NT2/D1 (cell line): Measurements from ENCODE around the gene ANKRD18B.
"Not testable (repeated sequence)": the region's sequence is repeated elsewhere in the genome, so short reads cannot be mapped to it uniquely, and the experiment has no call there.

Source experiments
- DNase-seq: peaks from one replicate; pipeline ENCODE4 v3.0.0-alpha.2; 2011; ENCODE audit warnings: low read depth, low spot score
- H3K27me3 ChIP-seq: 2 replicates; pipeline ENCODE4 v1.6.0; 2011; ENCODE audit warnings: mild to moderate bottlenecking; ENCODE audit not compliant: insufficient read length, insufficient read depth
- H3K36me3 ChIP-seq: 2 replicates; pipeline ENCODE4 v1.6.1; 2011; ENCODE audit warnings: mild to moderate bottlenecking, low read length, mixed read lengths; ENCODE audit not compliant: insufficient read depth, insufficient read length
- H3K4me1 ChIP-seq: 2 replicates; pipeline ENCODE4 v1.5.1; 2011; ENCODE audit not compliant: insufficient read depth, insufficient read length
- H3K4me3 ChIP-seq: 2 replicates; pipeline ENCODE4 v1.5.1; 2011; ENCODE audit warnings: low read depth; ENCODE audit not compliant: insufficient read length
- H3K9ac ChIP-seq: 2 replicates; pipeline ENCODE4 v1.6.0; 2011; ENCODE audit warnings: low read depth; ENCODE audit not compliant: insufficient read length
- H3K9me3 ChIP-seq: 2 replicates; pipeline ENCODE4 v1.5.1; 2011; ENCODE audit warnings: mild to moderate bottlenecking, low read length; ENCODE audit not compliant: insufficient read depth
- SUZ12 ChIP-seq: IDR thresholded peaks from 2 replicates; pipeline ENCODE4 v1.6.1; 2011; ENCODE audit not compliant: insufficient read length, insufficient read depth; ENCODE audit errors: extremely low read depth
- YY1 ChIP-seq: IDR thresholded peaks from 2 replicates; pipeline ENCODE4 v1.6.1; 2011; ENCODE audit not compliant: insufficient read length, insufficient read depth
- ZNF274 ChIP-seq: IDR thresholded peaks from 2 replicates; pipeline ENCODE4 v1.6.1; 2011; ENCODE audit warnings: mild to moderate bottlenecking, low read depth, low read length

Gene ANKRD18B

GRCh38 chr9:33524306-33524947 is 376 bp downstream of the ANKRD18B start:
- Histone ChIP-seq H3K36me3 (no peaks in the 10 kb centered on the region), H3K4me1 (no peaks in the 10 kb centered on the region), H3K9ac (peak overlapping the region; percentile 93), H3K27me3 (no peaks in the 10 kb centered on the region), H3K9me3 (no peaks in the 10 kb centered on the region), H3K4me3 (peak overlapping the region; percentile 70)
- no peak for TF ChIP-seq YY1
- no peak for TF ChIP-seq SUZ12
- no peak for TF ChIP-seq ZNF274
- peak; percentile 8 for DNase-seq

- DNase-seq, H3K9me3 ChIP-seq, H3K9ac ChIP-seq, H3K27me3 ChIP-seq, H3K4me3 ChIP-seq, H3K4me1 ChIP-seq, H3K36me3 ChIP-seq: not testable (repeated sequence)
These were observed 4.0 kb downstream of the ANKRD18B start for GRCh38 chr9:33528069-33528468.

- not testable (repeated sequence) for H3K4me3 ChIP-seq, H3K27me3 ChIP-seq, H3K36me3 ChIP-seq, H3K4me1 ChIP-seq, H3K9me3 ChIP-seq, H3K9ac ChIP-seq, DNase-seq
These were observed 9.9 kb downstream of the ANKRD18B start for GRCh38 chr9:33533958-33534357.

- DNase-seq, result no peak
- H3K4me3 ChIP-seq, result no peak overlapping the region
- no peaks in the 10 kb centered on the region for H3K4me1 ChIP-seq
- no peaks in the 10 kb centered on the region for H3K36me3 ChIP-seq
- no peaks in the 10 kb centered on the region for H3K27me3 ChIP-seq
- no peak overlapping the region for H3K9ac ChIP-seq
- H3K9me3 ChIP-seq, result no peaks in the 10 kb centered on the region
- no peak for TF ChIP-seq SUZ12
- no peak for TF ChIP-seq YY1
- TF ChIP-seq ZNF274, result no peak
These were observed 11.5 kb downstream of the ANKRD18B start for GRCh38 chr9:33535541-33535940.

GRCh38 chr9:33543463-33543862 is 19.4 kb downstream of the ANKRD18B start:
- DNase-seq, H3K4me1 ChIP-seq, H3K36me3 ChIP-seq, H3K27me3 ChIP-seq, H3K4me3 ChIP-seq, H3K9ac ChIP-seq, H3K9me3 ChIP-seq: not testable (repeated sequence)

- DNase-seq, H3K9ac ChIP-seq, H3K36me3 ChIP-seq, H3K9me3 ChIP-seq, H3K27me3 ChIP-seq, H3K4me3 ChIP-seq, H3K4me1 ChIP-seq: not testable (repeated sequence)
These were observed 21.7 kb downstream of the ANKRD18B start for GRCh38 chr9:33545715-33546114.

GRCh38 chr9:33548816-33549215 is 24.8 kb downstream of the ANKRD18B start:
- not testable (repeated sequence) for H3K4me3 ChIP-seq, H3K9me3 ChIP-seq, H3K9ac ChIP-seq, H3K27me3 ChIP-seq, H3K36me3 ChIP-seq, H3K4me1 ChIP-seq, DNase-seq

- not testable (repeated sequence) for H3K36me3 ChIP-seq, H3K4me1 ChIP-seq, H3K4me3 ChIP-seq, H3K9me3 ChIP-seq, DNase-seq, H3K9ac ChIP-seq, H3K27me3 ChIP-seq
These were observed 25.4 kb downstream of the ANKRD18B start for GRCh38 chr9:33549418-33549817.

- H3K27me3 ChIP-seq, H3K9ac ChIP-seq, DNase-seq, H3K4me3 ChIP-seq, H3K4me1 ChIP-seq, H3K9me3 ChIP-seq, H3K36me3 ChIP-seq: not testable (repeated sequence)
These were observed 27.1 kb downstream of the ANKRD18B start for GRCh38 chr9:33551183-33551582.

- H3K9me3 ChIP-seq, result not testable (repeated sequence)
These were observed 28.3 kb downstream of the ANKRD18B start for GRCh38 chr9:33552315-33552725.

GRCh38 chr9:33560217-33560616 is 36.2 kb downstream of the ANKRD18B start:
- not testable (repeated sequence) for H3K9me3 ChIP-seq, H3K9ac ChIP-seq, H3K4me3 ChIP-seq, H3K4me1 ChIP-seq, DNase-seq, H3K36me3 ChIP-seq, H3K27me3 ChIP-seq

More at GRCh38 chr9:33552315-33552725, 28.3 kb downstream of the ANKRD18B start:
- not testable (repeated sequence) for H3K4me1 ChIP-seq, H3K27me3 ChIP-seq, DNase-seq, H3K4me3 ChIP-seq, H3K9ac ChIP-seq, H3K36me3 ChIP-seq

- not testable (repeated sequence) for H3K27me3 ChIP-seq, H3K4me3 ChIP-seq, DNase-seq
These were observed 38.1 kb downstream of the ANKRD18B start for GRCh38 chr9:33562196-33562595.

More at GRCh38 chr9:33562196-33562595, 38.1 kb downstream of the ANKRD18B start:
- H3K36me3 ChIP-seq, H3K4me1 ChIP-seq, H3K9ac ChIP-seq, H3K9me3 ChIP-seq: not testable (repeated sequence)
